GM12875 (cell line): Measurements from ENCODE around the gene FAM83C.

Experiments used
- H3K4me3 ChIP-seq: one replicate; pipeline ENCODE4 v1.5.1; 2011; ENCODE audit warnings: low read depth, low read length, control low read depth
- CTCF ChIP-seq: IDR thresholded peaks from 2 replicates; pipeline ENCODE4 v1.5.1; 2011; ENCODE audit warnings: low read depth, mild to moderate bottlenecking, control low read depth, inconsistent platforms, low read length, moderate library complexity, borderline replicate concordance; ENCODE audit not compliant: insufficient read depth

The FAM83C gene

DNA sequence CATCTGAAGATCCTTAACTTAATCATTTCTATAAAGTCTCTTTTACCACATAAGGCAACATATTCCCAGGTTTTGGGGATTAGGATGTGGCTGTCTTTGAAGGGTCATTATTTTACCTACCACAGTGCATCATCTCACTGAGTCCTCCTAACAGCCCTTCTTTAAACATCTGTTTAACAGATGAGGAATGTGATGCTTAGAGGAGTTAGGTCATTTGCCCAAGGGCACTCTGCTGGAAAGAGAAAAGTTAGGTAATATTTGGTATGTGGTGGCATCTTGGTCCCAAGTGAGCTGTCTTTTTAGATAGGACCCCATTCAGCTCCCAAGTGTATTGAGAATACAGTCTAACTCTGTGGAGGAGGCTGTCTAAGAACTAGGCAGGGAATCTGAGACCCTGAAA, 54.7 kb downstream of the FAM83C start:
- H3K4me3 ChIP-seq: no peak overlapping the region
- no peak for TF ChIP-seq CTCF

- H3K4me3 ChIP-seq: no peak overlapping the region
- no peak for TF ChIP-seq CTCF
Measured at GRCh38 chr20:35235881-35236280, 56.3 kb downstream of the FAM83C start.
